GM12878 (cell line): ENCODE data around the gene CCZ1B. TPM values are rescaled to one million over a fixed set of nuclear protein-coding genes. Genes with fewer than 3 reads are reported as not detected.
"Not testable (repeated sequence)": the region's sequence is repeated elsewhere in the genome, so short reads cannot be mapped to it uniquely, and the experiment has no call there.

Source experiments
- ATAC-seq: fragments of 200-7000 bp; cut with Tn5 transposase; 3 replicates; pipeline ENCODE4 v1.9.1; 2020; ENCODE audit warnings: mild to moderate bottlenecking, moderate library complexity
- BruUV-seq: library from RNA; stranded (reverse); fragments of 400-500 nt; replicated peaks from 2 replicates; lab custom pipeline; 2021; lab: Mats Ljungman, UMichigan
- CTCF ChIA-PET: fragments of 300-600 bp; sonication (Branson Sonifier 250); formaldehyde crosslinking; extraction: SDS; loops from one replicate; lab custom pipeline; 2021; ENCODE audit warnings: inconsistent platforms; lab: Yijun Ruan, JAX
- POLR2A ChIA-PET: fragments of 350-600 bp; formaldehyde crosslinking; extraction: SDS; loops from one replicate; lab custom pipeline; 2021; ENCODE audit warnings: inconsistent platforms; lab: Charles Lee
- RAD21 ChIA-PET: fragments of 300-600 bp; sonication (Branson Sonifier 250); formaldehyde crosslinking; loops from one replicate; lab custom pipeline; 2023; ENCODE audit warnings: antibody characterized with exemption; ENCODE audit not compliant: unreplicated experiment; lab: Charles Lee
- SMC1A ChIA-PET: fragments of 300-600 bp; sonication (Branson Sonifier 250); formaldehyde crosslinking; loops from one replicate; lab custom pipeline; 2023; ENCODE audit not compliant: unreplicated experiment, uncharacterized antibody; lab: Charles Lee
- DNase-seq: peaks from one replicate; pipeline ENCODE4 v3.0.0-alpha.2; 2011; ENCODE audit warnings: low read depth, low spot score
- FAIRE-seq: peaks from 3 replicates; lab custom pipeline; 2011; peaks lifted over from hg19 to GRCh38; lab: Jason Lieb, UNC
- H2AFZ ChIP-seq: 2 replicates; pipeline ENCODE4 v1.6.0; 2011; ENCODE audit warnings: low read depth, low read length, control low read depth; ENCODE audit not compliant: control insufficient read depth
- H3K27ac ChIP-seq: 2 replicates; pipeline ENCODE4 v1.5.1; 2011; ENCODE audit warnings: control low read depth; ENCODE audit not compliant: control insufficient read depth, insufficient read depth
- H3K27me3 ChIP-seq, 2 experiments: replicated peaks in 1 of 2; 2 replicates each; pipeline versions ENCODE4 v1.6.0 to v1.6.1; 2011; ENCODE audit warnings: low read length in 1 of 2; ENCODE audit not compliant: control insufficient read depth in 2 of 2, insufficient read depth in 2 of 2
- H3K36me3 ChIP-seq, 2 experiments: 2 replicates each; pipeline ENCODE4 v1.5.1; 2011; ENCODE audit warnings: low read length in 1 of 2; ENCODE audit not compliant: control insufficient read depth in 2 of 2, insufficient read depth in 2 of 2
- H3K4me1 ChIP-seq: 2 replicates; pipeline ENCODE4 v1.6.1; 2011; ENCODE audit warnings: mild to moderate bottlenecking, low read length, moderate library complexity, mixed read lengths; ENCODE audit not compliant: control insufficient read depth, insufficient read depth
- H3K4me2 ChIP-seq: 2 replicates; pipeline ENCODE4 v1.6.0; 2011; ENCODE audit warnings: control low read depth; ENCODE audit not compliant: control insufficient read depth, insufficient read depth
- H3K4me3 ChIP-seq: fragments of 200-600 bp; sonication (generic); 2 replicates; pipeline ENCODE4 v1.5.1; 2016
- H3K79me2 ChIP-seq: 2 replicates; pipeline ENCODE4 v1.6.0; 2011; ENCODE audit warnings: low read length; ENCODE audit not compliant: control insufficient read depth, insufficient read depth
- H3K9ac ChIP-seq: 2 replicates; pipeline ENCODE4 v1.8.0; 2011; ENCODE audit warnings: low read length, control low read depth, mixed read lengths; ENCODE audit not compliant: control insufficient read depth, insufficient read depth
- H3K9me3 ChIP-seq: replicated peaks from 3 replicates; pipeline ENCODE4 v1.5.1; 2011; ENCODE audit warnings: mild to moderate bottlenecking, low read length; ENCODE audit not compliant: control insufficient read depth, insufficient read depth
- H4K20me1 ChIP-seq: 2 replicates; pipeline ENCODE4 v1.6.0; 2011; ENCODE audit not compliant: control insufficient read depth, insufficient read depth
- WGBS: methylation state at CpG from one replicate; pipeline ENCODE4 v1.1.6; 2016; ENCODE audit warnings: low lambda C conversion rate; ENCODE audit not compliant: insufficient replicate concordance, insufficient coverage; ENCODE audit errors: missing lambda C conversion rate; 5-methylcytosine and 5-hydroxymethylcytosine counted together
- in situ Hi-C: fragments of 300-500 bp; cut with MboI; formaldehyde crosslinking; loops from 9 replicates; pipeline ENCODE4 v1.14.3; 2018; ENCODE audit warnings: mixed read lengths
- intact Hi-C: fragments of 100-400 bp; cut with micrococcal nuclease; formaldehyde crosslinking; loops from one replicate; pipeline ENCODE4 v1.14.2; 2022; ENCODE audit not compliant: unreplicated experiment
- polyA plus RNA-seq, 11 experiments: library from polyadenylated mRNA; depleted of rRNA in 4 of 11; unstranded in 6 of 11; stranded (reverse) in 5 of 11; fragments of >200 nt; fragmentation: Nextera tagmentation in 4 of 11; fragmentation: Illumina TruSeq in 1 of 11; extraction: Ambion mirVana in 4 of 11; extraction: Trizol in 1 of 11; gene quantifications; 1 replicate in 1 of 11; 2 replicates in 10 of 11; pipeline versions ENCODE4 v1.2.1 to v1.2.3, GENCODE V29; 2011 to 2016; ENCODE audit warnings: inconsistent platforms in 2 of 11, missing spikeins in 2 of 11, low read depth in 1 of 11
- total RNA-seq, 4 experiments: library from RNA; depleted of rRNA in 3 of 4; stranded (reverse); fragments of >200 nt in 3 of 4; fragmentation: Illumina TruSeq in 1 of 4; extraction: Trizol in 1 of 4; gene quantifications; 2 replicates each; pipeline versions ENCODE4 v1.2.1 to v1.2.3, GENCODE V29; 2013 to 2021

The CCZ1B gene
- total and polyA plus RNA-seq, 10 of the 15 experiments (the other 5 are each of a cell fraction or from before 2014, with no cell fraction given): 18.0 to 91.6 (median 35.2) TPM

DNA sequence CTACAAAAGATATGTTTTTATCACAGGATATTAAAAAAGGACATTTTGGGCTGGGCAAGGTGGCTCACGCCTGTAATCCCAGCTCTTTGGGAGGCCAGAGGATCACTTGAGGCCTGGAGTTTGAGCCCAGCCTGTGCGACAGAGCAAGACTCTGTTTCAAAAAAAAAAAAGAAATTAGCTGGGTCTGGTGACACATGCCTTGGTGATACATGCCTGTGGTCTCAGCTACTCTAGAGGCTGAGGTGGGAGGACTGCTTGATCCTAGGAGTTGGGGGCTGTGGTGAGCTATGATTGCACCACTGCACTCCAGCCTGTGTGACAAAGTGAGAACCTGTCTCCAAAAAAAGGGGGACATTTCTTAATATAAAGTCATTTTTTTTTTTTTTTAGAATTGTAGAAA, 25.7 kb downstream of the CCZ1B start:
- H3K79me2 ChIP-seq, ATAC-seq, H3K4me1 ChIP-seq, in situ Hi-C loops, H3K27me3 ChIP-seq, BruUV-seq, intact Hi-C loops, FAIRE-seq, H3K27ac ChIP-seq, POLR2A ChIA-PET, H3K4me3 ChIP-seq, H2AFZ ChIP-seq, DNase-seq, H3K9ac ChIP-seq, RAD21 ChIA-PET, H3K4me2 ChIP-seq, H4K20me1 ChIP-seq, SMC1A ChIA-PET, H3K36me3 ChIP-seq, CTCF ChIA-PET, H3K9me3 ChIP-seq: not testable (repeated sequence)
- no CpG with 5 or more reads among the region's 2 CpGs for WGBS

DNA sequence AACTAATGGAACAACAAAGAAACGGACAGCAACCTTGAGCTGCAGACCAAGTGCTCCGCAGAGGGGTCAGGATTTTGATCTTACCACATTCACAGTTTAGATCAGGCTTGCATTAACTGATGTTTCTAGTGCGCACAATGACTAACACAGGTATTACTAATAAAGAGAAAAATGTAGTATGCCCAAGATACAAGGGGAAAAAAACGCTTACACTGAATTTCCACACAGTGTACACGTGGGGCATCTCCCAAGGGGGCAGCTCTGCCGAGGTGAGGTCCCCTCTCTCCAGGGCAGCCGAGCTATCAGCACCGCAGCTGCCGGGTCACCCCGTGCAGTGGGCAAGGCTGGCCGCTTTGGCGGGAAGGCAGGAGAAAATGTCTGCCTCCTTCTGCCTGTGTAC, 26.2 kb downstream of the CCZ1B start:
- SMC1A ChIA-PET, intact Hi-C loops, DNase-seq, BruUV-seq, H3K79me2 ChIP-seq, in situ Hi-C loops, H3K4me1 ChIP-seq, POLR2A ChIA-PET, RAD21 ChIA-PET, H3K36me3 ChIP-seq, H3K27me3 ChIP-seq, FAIRE-seq, H3K9ac ChIP-seq, H3K4me2 ChIP-seq, H2AFZ ChIP-seq, H4K20me1 ChIP-seq, ATAC-seq, H3K9me3 ChIP-seq, H3K4me3 ChIP-seq, CTCF ChIA-PET, H3K27ac ChIP-seq: not testable (repeated sequence)
- WGBS: no CpG with 5 or more reads among the region's 12 CpGs

GRCh38 chr7:6798047-6798446, 28.0 kb downstream of the CCZ1B start:
- intact Hi-C loops, H3K79me2 ChIP-seq, FAIRE-seq, H2AFZ ChIP-seq, H3K9me3 ChIP-seq, H3K4me2 ChIP-seq, H3K9ac ChIP-seq, CTCF ChIA-PET, H3K36me3 ChIP-seq, DNase-seq, H3K4me1 ChIP-seq, BruUV-seq, RAD21 ChIA-PET, SMC1A ChIA-PET, POLR2A ChIA-PET, H3K27me3 ChIP-seq, H3K4me3 ChIP-seq, in situ Hi-C loops, ATAC-seq, H4K20me1 ChIP-seq, H3K27ac ChIP-seq: not testable (repeated sequence)
- WGBS: no CpG with 5 or more reads among the region's 8 CpGs

DNA sequence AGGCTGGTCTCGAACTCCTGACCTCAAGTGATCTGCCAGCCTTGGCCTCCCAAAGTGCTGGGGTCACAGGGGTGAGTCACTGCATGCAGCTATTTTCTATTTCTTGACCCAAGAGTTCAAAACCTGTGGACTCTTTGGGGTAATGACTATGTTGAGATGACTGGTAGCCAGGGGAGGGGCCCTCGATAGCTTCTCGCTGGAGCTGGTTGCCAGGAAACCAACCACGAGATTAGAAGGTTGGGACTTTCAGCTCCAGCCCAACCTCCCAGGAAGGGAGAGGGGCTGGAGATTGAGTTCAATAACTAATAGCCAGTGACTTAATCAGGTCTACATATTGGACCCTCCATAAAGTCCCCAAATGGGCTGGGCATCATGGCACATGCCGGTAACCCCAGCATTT, 28.9 kb downstream of the CCZ1B start:
- SMC1A ChIA-PET, H3K9ac ChIP-seq, H3K27ac ChIP-seq, H3K27me3 ChIP-seq, CTCF ChIA-PET, H3K79me2 ChIP-seq, H3K9me3 ChIP-seq, H3K4me2 ChIP-seq, ATAC-seq, H3K4me3 ChIP-seq, BruUV-seq, intact Hi-C loops, RAD21 ChIA-PET, FAIRE-seq, POLR2A ChIA-PET, DNase-seq, H3K36me3 ChIP-seq, H4K20me1 ChIP-seq, in situ Hi-C loops, H3K4me1 ChIP-seq, H2AFZ ChIP-seq: not testable (repeated sequence)
- 84% methylated on average over 5 of the region's 5 CpGs for WGBS
